Measurements from ENCODE around the gene KCNQ5.
A peak's percentile ranks its signal among the peaks of the same experiment; 100 is the strongest.

The KCNQ5 gene

DNA sequence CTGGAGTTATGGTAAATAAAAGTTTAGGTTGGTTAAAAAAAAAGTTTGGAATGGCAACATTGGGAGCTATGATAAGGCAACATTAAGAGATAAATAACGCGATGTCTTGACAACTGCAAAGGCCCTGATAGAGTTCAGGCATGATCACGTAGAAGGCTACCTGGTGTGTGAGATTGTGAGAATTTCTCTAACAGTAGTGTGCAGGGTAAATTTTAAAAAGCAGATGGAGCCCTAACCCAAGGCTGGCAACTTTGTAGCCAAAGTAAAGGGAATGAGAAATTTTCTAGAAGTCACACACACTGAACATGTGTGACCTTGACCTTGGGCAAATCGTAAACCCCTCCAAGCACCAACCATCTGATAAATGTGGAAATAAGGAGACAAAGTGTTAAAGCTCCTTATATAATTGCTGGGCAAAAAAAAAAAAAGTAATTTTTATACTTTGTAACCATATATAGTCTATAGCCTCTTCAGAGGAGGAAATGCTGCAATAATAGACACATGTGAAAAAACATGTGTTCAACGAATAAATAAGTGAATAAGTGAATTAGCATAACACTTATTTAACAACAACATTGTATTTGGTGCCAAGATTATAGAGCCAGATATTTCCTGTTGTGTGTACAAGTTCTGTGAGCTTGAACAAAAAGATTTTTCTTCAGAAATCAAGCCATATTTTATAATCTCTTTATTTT, 18.2 kb downstream of the KCNQ5 start:
- DNase-seq (ENCODE audit: low read depth in 2 of 2): no peak

DNA sequence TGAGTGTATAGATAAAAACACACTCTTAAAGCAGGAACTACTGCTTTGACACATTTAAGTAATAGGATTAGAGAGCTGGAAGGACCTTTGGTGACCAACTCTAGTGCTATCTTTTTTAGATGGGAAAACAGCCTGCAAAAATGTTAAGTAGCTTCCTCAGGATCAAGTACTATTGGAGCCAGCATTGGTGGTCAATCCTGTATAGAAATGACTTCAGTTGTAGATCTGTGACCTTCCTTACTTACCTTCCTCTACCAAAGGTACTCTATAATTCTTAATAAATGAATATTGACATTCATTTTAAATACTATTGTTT, 18.7 kb downstream of the KCNQ5 start:
- no peak for DNase-seq (ENCODE audit: low read depth in 2 of 2)

DNA sequence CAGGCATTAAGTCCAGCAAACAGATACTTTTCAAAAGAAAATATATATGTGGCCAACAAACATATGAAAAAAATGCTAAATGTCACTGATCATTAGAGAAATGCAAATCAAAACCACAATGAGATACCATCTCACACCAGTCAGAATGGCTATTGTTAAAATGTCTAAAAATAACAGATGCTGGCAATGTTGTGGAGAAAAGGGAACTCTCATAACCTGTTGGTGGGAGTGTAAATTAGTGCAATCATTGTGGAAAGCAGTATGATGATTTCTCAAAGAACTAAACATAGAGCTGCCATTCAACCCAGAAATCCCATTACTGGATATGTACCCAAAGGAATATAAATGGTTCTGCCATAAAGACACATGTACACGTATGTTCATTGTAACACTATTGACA, 20.6 kb downstream of the KCNQ5 start:
- DNase-seq (ENCODE audit: low read depth in 2 of 2): no peak

DNA sequence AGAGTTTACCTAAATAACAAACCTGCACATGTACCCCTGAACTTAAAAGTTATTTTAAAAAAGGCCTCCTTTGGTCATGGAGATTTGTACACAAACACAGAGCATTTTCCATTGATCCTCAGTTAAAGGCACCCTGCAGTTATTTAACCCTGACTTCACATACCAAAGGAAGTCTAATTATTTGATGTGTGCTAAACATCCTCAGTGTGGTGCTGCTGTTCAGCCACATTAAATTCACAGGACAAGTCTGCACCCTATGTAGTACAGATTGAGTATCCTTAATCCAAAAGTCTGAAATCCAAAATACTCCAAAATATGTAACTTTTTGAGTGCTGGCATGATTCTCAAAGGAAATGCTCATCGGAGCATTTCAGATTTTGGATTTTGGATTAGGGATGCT, 21.4 kb downstream of the KCNQ5 start:
- DNase-seq (ENCODE audit: low read depth in 2 of 2): no peak

DNA sequence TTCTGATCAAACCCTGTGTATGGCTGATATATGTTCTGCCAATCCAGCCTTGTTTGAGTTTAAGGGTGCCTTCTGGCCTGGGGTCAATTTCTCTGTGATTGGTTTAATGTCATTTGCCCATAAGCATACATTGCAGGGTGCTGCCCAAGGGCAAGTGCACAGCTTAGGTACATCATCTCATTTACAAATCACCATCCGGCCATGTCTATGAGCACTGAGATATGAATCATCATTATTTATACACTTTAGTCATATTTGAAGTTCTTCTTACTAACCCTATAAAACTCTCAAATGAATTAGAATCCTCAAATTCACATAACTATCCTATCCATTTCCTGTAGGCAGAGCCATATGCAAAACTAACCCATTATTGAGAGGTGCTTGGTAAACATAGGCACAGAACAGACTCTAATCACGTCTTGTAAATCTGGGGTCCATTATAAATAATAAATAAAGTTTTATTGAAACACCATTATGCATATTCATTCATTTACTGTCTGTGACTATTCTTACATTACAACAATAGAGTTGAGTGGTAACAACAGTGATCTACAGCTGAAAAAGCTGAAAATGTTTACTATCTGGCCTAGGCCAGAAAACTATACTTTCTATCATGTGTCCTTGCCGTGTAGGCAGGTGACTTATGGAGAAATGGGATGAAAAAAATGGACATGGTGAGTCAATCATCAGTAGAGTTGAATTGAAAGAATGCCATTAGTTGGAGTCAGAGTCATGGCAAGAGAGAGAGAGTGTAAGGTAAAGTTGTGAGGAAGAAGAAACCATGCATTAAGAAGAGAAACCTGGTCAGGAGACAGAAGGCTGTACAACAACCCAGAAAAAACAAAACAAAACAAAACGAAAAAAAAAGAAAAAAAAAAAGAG, 25.0 kb downstream of the KCNQ5 start:
- DNase-seq (ENCODE audit: low read depth in 2 of 2): no peak

DNA sequence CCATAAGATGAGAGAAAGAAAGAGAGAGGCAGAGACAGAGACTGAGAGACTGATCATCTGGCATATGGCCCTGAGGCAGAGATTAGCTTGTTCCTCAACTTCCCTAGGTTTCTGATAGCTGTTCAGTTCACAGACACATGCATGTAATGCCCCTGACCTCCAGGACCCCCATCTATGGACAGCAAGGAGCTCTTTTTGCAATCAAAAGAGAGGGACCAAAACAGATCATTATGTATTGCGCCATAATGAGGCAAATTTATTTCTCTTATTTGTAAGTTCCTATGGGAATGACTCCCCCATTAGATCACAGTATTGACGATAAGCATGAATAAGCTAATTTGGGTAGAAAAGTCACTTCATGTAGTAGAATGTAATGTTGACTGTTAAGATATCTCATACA, 25.6 kb downstream of the KCNQ5 start:
- no peak for DNase-seq (ENCODE audit: low read depth in 2 of 2)

DNA sequence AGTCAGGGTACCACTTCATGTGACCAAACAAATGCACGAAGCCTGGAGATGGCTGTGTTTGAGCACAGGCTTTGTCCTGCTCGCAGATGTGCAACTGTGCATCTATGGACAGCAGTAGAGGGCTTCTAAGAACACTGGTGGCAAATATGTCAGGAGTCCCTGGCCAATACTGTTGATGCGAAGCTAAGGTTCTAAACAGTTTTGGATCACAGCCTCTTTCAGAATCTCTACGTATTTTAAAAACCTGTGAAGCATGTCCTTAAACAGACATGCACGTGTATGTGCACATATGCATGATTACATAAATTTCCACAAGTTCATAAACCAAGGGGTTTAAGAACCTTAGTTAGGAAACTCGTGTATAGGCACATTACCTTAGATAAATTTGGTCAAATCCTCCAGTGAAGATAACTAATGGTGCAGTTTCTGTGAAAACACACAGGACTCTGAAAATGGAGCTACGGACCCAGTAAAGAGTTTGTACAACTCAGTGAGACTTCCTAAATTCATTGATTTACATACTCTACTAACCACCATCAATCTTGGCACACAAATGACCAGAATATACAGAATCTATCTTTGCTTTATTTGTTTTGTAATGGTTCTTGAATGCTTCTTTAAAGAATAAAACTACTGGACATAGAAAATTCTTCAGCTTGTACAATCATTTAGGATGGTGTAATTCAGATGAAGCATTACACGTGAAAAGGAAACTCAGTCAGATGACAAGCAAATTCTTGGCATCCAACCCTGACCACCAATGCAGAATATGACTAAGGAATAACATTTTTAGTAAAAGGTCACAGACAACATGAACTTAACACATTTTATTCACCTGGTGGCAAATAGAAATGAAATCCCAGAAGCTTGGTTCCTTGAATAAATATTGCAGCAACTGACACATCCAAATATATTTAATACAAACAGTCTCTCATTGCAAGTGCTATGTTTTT, 27.4 kb downstream of the KCNQ5 start:
- peak; percentile 74 to 76 for DNase-seq (ENCODE audit: low read depth in 2 of 2)

DNA sequence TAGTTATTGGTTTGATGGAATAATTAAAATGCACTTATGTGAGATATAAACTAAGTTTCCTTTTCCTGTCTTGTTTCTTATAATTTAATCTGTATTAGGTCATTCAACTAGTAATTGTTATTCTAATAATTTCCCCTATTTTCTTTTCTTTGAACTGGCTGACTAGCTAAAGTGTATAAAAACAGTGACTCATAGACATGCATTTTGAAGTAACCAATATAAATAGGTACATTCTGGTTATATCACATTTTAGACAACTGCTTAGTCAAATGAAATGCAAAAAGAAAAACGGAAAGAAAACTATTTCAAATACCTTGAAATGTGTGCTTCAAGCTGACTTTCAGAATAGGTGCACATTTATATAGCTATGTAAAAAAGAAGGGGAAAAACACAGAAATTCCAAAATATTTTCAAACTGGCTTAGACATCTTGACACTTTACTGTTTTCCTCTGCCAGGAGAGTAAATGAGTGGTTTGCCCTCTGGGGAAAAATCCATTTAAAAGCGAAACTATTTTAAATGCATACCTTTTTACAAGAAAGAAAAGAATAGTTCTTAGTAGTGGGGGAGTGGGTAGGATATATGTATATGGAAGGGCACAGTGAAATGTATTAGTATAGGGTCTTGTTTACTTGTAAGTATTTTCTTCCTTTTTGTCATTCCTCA, 28.3 kb downstream of the KCNQ5 start:
- no peak for DNase-seq (ENCODE audit: low read depth in 2 of 2)

DNA sequence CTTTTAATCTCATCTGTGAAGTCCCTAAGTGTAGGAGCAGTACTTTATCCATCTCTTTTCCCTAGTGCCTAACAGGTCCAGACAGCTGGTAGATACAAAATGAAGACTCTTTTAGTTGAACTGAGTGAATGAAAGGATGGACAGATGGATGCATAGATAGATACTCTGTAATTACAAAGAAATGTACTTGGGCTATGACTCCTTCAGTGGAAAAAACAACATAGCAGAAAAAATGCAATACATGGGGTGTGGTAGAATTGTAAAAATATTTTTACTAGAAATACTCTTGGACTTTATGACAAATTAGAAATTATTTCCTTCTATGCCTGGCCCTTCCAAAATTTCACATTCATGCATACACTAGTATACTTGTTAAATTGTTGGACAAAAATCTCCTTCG, 29.3 kb downstream of the KCNQ5 start:
- DNase-seq (ENCODE audit: low read depth in 2 of 2): no peak

DNA sequence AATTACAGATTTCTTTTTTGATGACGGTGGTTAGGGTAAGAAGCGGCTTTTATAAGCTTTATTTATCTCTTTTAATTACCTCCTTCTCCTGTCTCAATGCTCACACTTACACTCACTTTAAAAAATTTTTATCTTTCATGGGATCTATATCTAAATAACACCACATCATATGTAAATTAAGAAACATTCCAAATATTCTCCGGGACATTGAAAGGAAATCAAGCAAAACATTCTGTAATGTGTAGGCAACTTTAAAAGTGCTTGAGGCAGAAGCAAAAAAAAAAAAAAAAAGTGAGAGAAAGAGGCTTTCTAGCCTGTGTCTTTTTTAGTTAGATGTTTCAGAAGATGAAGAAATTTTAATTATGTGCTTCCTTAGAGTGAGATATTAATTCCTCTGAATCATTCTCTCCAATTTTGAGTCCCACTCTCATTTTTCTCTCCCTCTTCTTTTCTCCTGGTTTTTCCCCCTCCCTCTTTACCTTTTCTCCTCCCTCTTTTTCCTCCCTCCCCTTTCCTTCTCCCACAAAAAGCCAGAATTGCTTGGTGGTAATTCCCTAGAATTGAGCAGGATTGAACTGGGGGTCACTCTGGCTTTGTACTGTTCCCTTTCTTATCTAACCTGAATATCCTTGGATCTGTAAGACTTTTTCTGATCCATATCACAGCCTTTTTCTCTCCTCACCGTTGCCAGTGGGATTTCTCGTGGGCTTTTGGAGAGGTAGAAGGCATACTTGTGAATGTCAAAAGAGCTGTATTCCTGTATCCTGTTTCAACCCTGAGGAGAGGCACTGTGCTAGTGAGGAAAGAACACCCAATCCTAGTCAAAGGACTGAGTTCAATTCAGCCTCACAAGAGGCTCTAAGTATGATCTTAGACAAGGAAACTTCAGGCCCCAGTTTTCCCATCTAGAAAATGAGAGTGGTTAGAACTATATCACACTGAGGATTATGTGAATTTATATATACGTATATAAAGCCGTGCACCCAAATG, 30.4 kb downstream of the KCNQ5 start:
- DNase-seq (ENCODE audit: low read depth in 2 of 2): no peak

DNA sequence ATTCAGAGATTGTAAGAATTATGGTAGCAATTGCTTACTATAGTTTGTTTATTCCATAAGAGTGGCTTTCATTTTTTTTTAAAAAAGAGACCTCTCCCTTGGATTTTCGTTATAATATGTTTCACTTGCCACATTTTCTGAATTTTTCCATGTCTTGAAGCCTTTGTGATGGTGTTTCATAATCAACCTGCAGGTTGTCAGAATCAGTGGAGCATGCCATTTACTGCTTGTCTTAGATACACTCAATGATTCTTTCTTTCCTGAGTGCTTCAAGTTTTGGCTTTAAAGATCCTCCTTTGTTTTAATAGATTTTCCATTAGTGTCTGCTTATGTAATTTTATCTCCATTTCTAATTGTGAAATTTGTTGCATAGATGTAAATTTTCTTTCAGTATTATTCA, 31.2 kb downstream of the KCNQ5 start:
- no peak for DNase-seq (ENCODE audit: low read depth in 2 of 2)

DNA sequence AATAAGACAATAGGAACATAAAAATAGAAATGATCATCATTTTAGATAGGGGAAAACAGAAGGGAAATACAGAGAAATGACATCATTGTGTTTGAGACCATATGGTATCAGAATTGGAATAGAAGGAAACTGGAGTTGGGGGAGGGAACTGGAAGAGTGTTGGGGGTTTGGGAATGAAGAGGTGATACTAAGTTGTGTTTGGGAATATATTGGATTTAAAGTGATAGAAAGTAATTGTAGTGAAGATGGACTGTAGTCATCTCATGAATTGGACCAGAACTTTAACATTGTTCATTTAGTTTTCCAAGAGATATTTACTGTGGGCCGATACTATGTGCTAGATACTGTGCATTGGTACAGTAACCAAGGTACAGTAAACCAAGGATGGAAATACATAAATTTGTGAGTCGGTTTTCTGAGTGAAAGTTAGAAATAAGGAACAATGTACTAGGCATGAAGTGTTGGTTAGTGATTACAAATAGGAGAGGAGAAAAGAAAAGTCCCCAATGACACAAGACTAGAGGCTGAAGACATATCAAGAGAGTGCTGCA, 32.3 kb downstream of the KCNQ5 start:
- DNase-seq (ENCODE audit: low read depth in 2 of 2): no peak

DNA sequence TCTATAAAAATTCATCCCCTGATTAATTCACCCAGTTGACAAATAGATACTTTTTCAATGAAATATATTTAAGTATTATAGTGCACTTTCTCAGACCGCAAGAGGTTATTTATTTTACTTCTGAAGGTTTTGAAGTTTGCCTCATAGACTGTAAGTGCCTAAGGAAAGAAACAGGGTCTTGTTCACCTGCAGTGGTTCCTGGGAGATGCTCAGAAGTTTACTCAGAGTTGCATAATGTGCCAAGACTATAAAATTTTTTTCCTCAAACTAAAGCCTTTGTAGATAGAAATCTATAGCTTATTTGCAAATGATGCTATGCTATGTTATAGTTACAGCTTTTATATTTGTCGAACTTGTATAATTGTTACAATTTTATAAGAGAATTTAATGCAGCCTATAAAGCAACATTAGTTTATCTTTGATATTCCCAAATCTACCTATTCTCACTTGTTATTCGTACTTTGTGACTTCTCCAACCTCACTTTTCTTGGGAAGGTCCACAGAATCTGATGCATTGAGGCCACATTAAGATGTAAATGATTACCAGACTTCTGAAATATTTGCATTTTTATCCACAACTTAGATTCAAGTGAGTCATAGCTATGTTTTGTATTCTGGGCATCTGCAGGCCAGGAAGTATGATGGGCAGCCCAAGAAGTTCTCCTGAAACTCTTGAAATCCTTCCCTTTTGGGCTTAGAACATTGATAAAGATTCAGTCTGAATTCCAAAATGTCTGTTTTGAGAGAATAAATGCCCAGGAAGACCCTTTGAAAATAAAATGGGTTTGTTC, 35.7 kb downstream of the KCNQ5 start:
- DNase-seq (ENCODE audit: low read depth in 2 of 2): peak; percentile 36 to 37

DNA sequence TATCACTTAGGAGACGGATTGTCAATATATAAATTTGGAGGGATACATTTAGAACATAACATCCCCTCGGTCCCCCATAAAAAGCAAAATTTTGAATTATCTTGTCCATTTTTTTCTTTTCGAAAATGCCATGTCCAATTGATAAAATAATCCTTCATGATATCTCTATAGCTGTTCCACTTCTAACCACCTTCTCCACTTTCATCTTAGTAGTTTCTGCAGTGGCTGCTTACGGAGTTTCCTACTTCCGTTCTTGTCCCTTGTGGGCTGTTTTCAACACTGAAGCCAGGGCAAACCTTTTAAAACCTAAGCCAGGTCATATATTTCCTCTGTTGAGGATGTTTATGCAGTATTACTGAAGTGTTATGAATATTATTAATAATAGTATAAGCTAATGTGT, 37.9 kb downstream of the KCNQ5 start:
- DNase-seq (ENCODE audit: low read depth in 2 of 2): no peak

DNA sequence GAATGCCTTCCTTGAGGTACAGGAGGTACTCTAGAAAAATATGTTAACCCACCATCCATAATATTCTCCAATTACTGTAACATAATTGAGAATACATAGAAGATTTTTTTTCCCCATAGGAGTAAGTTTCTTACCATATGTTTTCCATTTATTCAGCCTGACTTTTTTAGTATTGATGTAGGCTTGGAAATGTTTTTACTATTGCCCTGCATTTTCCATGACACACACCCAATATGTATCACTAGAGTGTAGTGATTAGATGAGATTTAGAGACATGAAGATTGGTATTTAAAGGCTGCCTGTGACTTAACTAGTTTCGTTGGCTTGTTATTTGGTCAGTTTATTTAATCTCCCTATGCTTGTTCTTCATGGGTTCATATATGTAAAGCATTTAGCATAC, 39.5 kb downstream of the KCNQ5 start:
- peak in 1 of 2 experiments; percentile 23 for DNase-seq (ENCODE audit: low read depth in 2 of 2)

DNA sequence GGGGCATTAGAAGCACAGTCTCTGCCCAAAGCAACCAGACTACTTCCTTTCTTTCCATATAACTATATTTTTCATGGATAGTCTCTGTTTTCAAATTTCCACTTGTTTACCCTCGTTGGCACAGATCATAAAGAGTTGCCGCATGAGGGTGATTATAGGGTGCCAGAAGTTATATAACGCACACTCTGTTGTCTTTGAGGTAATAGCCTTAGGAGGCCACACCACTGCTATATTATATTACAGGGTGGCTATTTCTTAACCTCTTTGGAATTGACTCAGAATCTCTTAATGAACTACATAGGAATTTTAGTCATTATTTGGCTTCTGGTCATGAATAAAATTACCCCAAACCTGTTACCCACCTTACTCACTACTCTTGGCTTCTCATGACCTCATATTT, 43.7 kb downstream of the KCNQ5 start:
- DNase-seq (ENCODE audit: low read depth in 2 of 2): no peak

DNA sequence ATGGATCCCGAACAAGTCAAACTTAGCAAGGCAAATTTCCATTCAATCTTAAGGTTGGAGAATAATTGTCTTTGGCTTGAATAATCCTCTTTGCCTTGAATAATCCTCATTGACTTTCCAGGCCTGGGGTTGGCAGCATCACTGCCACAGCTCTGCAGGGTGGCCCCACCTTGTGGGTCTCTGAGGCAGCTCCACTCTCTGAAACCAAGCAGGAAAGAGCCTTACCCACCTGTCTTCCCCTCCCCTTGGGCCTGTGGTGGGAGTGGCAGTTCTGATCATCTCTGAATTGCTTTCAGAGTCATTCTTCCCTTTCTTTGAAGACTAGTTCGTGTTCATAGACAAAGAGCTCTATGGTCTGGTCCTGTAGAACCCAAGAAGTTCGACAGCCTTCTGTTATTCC, 47.5 kb downstream of the KCNQ5 start:
- DNase-seq (ENCODE audit: low read depth in 2 of 2): no peak

DNA sequence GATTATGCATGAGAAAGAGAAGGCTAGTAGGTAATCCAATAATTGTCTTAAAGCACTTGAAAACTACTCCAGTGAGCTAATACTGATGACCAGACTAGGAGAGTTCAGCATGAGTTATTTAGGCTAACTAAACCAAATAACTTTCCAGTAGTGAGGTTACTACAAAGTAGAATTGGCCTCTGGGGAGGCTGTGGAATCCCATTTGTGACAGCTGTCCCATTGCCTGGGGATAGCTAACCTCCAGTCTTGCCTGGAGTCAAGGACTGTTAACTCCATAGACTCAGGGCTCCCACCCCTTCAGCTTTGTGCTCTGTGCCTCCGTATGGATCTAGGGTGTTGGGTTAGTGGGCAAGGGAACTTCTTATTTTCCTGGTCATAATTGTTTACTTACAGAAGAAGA, 51.0 kb downstream of the KCNQ5 start:
- DNase-seq (ENCODE audit: low read depth in 2 of 2): no peak

DNA sequence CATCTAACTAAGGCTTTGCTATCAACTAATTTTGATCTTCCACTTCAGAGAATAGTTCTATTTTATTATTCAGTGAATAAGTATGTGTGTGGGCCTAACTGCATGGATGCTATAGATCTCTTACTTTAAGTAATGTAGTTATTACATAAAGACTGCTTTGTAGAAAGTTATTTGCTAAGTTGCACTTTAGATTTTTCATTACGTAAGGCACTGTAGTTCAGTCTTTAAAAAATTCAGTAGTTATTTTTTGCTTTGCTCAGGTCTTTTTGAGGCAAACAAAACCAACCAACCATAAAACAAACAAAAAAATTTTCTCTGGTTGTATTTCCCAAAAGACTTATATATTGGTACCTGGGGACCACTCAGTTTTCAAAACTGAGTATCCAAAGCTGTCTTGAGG, 53.0 kb downstream of the KCNQ5 start:
- DNase-seq (ENCODE audit: low read depth in 2 of 2): no peak
